ENCODE measurements around the gene USP54. TPM values are rescaled to one million over a fixed set of nuclear protein-coding genes. Genes with fewer than 3 reads are reported as not detected.

The USP54 gene
- total RNA-seq, 1 experiment from 2014 or later, result 32.8 TPM

DNA sequence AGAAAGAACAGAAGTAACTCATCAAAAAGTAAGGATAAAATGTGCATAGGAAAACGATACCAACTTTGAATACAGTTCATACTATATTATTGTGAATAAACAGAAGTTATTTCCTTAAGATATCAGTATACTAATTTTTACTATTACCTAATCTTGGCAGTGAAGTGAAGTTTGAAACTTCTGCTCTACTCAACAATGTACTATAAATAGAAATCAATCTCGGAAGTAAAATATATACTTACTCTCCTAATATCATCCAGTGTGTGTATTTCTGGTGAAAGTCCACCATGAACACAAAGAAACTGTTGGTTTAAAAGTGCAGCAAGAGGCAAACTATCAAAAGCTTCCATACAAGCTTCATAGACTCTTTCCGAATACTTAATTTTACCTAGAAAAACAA is 119.9 kb downstream of the USP54 start:
- no peak overlapping the region for H3K4me3 ChIP-seq (ENCODE audit: low read depth in 2 of 2, low read length in 2 of 2)
- POLR2A ChIA-PET, result interaction anchor here (0.6 kb wide), 1 partner anchor 136 kb away, joined by 17 read pairs; no protein-coding TSS in a partner anchor
- BruUV-seq (replicated peaks), result no TSS peak
- TF ChIP-seq TCF7L2 (IDR thresholded peaks at IDR 0.05; ENCODE audit: low read depth, low read length), result no peak
- TF ChIP-seq CTCF (IDR thresholded peaks at IDR 0.05), result no peak
- no peak for TF ChIP-seq POLR2AphosphoS5 (IDR thresholded peaks at IDR 0.05; ENCODE audit: low read depth, low read length)
- TF ChIP-seq SIN3A (IDR thresholded peaks at IDR 0.05; ENCODE audit: borderline replicate concordance, insufficient read depth, low read depth, low read length), result no peak
- TF ChIP-seq, protein P1, sequence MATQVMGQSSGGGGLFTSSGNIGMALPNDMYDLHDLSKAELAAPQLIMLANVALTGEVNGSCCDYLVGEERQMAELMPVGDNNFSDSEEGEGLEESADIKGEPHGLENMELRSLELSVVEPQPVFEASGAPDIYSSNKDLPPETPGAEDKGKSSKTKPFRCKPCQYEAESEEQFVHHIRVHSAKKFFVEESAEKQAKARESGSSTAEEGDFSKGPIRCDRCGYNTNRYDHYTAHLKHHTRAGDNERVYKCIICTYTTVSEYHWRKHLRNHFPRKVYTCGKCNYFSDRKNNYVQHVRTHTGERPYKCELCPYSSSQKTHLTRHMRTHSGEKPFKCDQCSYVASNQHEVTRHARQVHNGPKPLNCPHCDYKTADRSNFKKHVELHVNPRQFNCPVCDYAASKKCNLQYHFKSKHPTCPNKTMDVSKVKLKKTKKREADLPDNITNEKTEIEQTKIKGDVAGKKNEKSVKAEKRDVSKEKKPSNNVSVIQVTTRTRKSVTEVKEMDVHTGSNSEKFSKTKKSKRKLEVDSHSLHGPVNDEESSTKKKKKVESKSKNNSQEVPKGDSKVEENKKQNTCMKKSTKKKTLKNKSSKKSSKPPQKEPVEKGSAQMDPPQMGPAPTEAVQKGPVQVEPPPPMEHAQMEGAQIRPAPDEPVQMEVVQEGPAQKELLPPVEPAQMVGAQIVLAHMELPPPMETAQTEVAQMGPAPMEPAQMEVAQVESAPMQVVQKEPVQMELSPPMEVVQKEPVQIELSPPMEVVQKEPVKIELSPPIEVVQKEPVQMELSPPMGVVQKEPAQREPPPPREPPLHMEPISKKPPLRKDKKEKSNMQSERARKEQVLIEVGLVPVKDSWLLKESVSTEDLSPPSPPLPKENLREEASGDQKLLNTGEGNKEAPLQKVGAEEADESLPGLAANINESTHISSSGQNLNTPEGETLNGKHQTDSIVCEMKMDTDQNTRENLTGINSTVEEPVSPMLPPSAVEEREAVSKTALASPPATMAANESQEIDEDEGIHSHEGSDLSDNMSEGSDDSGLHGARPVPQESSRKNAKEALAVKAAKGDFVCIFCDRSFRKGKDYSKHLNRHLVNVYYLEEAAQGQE (IDR thresholded peaks at IDR 0.05; ENCODE audit: insufficient read depth in 1 of 2, low read depth in 2 of 2, low read length in 1 of 2), result no peak
- DNase-seq (ENCODE audit: low read depth, low spot score), result no peak
- in situ Hi-C loops (cut with HindIII; ENCODE audit: low pct_unique_long_range_greater_than_20kb, low sequenced_read_pairs) (no loop called here), intact Hi-C loops (cut with micrococcal nuclease; ENCODE audit: unreplicated experiment) (no loop called here)
- no peak for ATAC-seq
- H3K9me3 ChIP-seq (ENCODE audit: control insufficient read depth, insufficient read depth, low read depth, low read length), result no peaks in the 10 kb centered on the region
- CTCF ChIA-PET, result no interaction called here
- H3K27me3 ChIP-seq (ENCODE audit: control insufficient read depth, insufficient read depth, low read length), result no peaks in the 10 kb centered on the region
- no peaks in the 10 kb centered on the region for H3K4me1 ChIP-seq (ENCODE audit: control insufficient read depth, insufficient read depth, low read length)
- H3K36me3 ChIP-seq (ENCODE audit: control insufficient read depth, insufficient read depth, low read length), result peaks cover 33% of the 10 kb centered on the region
- H3K27ac ChIP-seq (ENCODE audit: low read length), result no peak overlapping the region

DNA sequence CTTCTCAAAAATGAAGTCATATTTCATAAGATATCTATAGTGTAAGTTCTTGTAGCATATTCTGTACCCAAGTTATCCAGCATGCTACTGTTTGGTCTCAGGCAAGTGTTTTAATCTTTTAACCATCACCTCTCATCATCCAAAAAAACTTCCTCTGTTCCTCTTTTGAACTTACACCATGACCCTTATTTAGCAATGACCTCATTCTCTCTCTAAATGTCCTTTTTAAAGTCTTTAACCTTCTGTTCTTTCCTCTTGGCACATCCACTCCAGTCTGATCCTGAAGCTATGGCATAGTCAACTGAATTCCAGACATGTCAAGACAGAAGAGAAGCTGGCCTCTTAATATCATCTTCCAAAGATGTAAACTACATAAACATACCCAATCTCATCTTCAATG is 121.6 kb downstream of the USP54 start:
- CTCF ChIA-PET, result no interaction called here

More for the DNA sequence above, 121.6 kb downstream of the USP54 start:
- in situ Hi-C loops (cut with HindIII; ENCODE audit: low pct_unique_long_range_greater_than_20kb, low sequenced_read_pairs), result no loop called here
- POLR2A ChIA-PET, result no interaction called here
- Histone ChIP-seq H3K9me3 (ENCODE audit: control insufficient read depth, insufficient read depth, low read depth, low read length) (no peaks in the 10 kb centered on the region), H3K4me1 (ENCODE audit: control insufficient read depth, insufficient read depth, low read length) (no peaks in the 10 kb centered on the region), H3K27me3 (ENCODE audit: control insufficient read depth, insufficient read depth, low read length) (no peaks in the 10 kb centered on the region), H3K36me3 (ENCODE audit: control insufficient read depth, insufficient read depth, low read length) (peaks cover 32% of the 10 kb centered on the region), H3K4me3 (ENCODE audit: low read depth in 2 of 2, low read length in 2 of 2) (no peak overlapping the region), H3K27ac (ENCODE audit: low read length) (no peak overlapping the region)
- ATAC-seq (no peak), DNase-seq (ENCODE audit: low read depth, low spot score) (no peak)
- intact Hi-C loops (cut with micrococcal nuclease; ENCODE audit: unreplicated experiment), result no loop called here
- no TSS peak for BruUV-seq (replicated peaks)
- TF ChIP-seq POLR2AphosphoS5 (IDR thresholded peaks at IDR 0.05; ENCODE audit: low read depth, low read length) (no peak), CTCF (IDR thresholded peaks at IDR 0.05) (no peak)
